Panc1 (cell line): ENCODE data around the gene ATP2C1. TPM values are rescaled to one million over a fixed set of nuclear protein-coding genes. Genes with fewer than 3 reads are reported as not detected.

Source experiments
- ATAC-seq: fragments of 200-7000 bp; cut with Tn5 transposase; 2 replicates; pipeline ENCODE4 v1.9.1; 2020; ENCODE audit warnings: mild to moderate bottlenecking, moderate library complexity
- BruUV-seq: library from RNA; stranded (reverse); fragments of 400-500 nt; replicated peaks from 2 replicates; lab custom pipeline; 2021; lab: Mats Ljungman, UMichigan
- CTCF ChIA-PET: fragments of 300-600 bp; sonication (Branson Sonifier 250); formaldehyde crosslinking; loops from one replicate; lab custom pipeline; 2022; ENCODE audit warnings: antibody characterized with exemption; lab: Charles Lee
- POLR2A ChIA-PET: fragments of 300-600 bp; sonication (Branson Sonifier 250); formaldehyde crosslinking; loops from one replicate; lab custom pipeline; 2022; ENCODE audit warnings: antibody characterized with exemption; lab: Charles Lee
- DNase-seq: peaks from one replicate; pipeline ENCODE4 v3.0.0-alpha.2; 2010; ENCODE audit warnings: low read depth, low spot score
- H3K27ac ChIP-seq: 2 replicates; pipeline ENCODE4 v1.5.1; 2011; ENCODE audit warnings: mild to moderate bottlenecking, low read length, inconsistent platforms
- H3K27me3 ChIP-seq: fragments of 200-500 bp; sonication (Bioruptor generic); 2 replicates; pipeline ENCODE4 v1.6.0; 2014; ENCODE audit warnings: low read length, inconsistent platforms; ENCODE audit not compliant: control insufficient read depth, insufficient read depth
- H3K36me3 ChIP-seq: fragments of 200-500 bp; sonication (Bioruptor generic); 2 replicates; pipeline ENCODE4 v1.5.1; 2014; ENCODE audit warnings: inconsistent platforms, mild to moderate bottlenecking, low read length, moderate library complexity; ENCODE audit not compliant: control insufficient read depth, insufficient read depth
- H3K4me1 ChIP-seq: 2 replicates; pipeline ENCODE4 v1.5.1; 2011; ENCODE audit warnings: inconsistent platforms, mild to moderate bottlenecking, low read length, moderate library complexity; ENCODE audit not compliant: control insufficient read depth, insufficient read depth
- H3K4me3 ChIP-seq, 2 experiments: 2 replicates each; pipeline ENCODE4 v1.5.1; 2011 to 2012; ENCODE audit warnings: low read depth in 2 of 2, low read length in 2 of 2, mild to moderate bottlenecking in 2 of 2, inconsistent platforms in 1 of 2, moderate library complexity in 1 of 2
- H3K9me3 ChIP-seq: fragments of 200-500 bp; sonication (Bioruptor generic); 2 replicates; pipeline ENCODE4 v1.5.1; 2014; ENCODE audit warnings: low read depth, mild to moderate bottlenecking, inconsistent platforms, low read length, moderate library complexity; ENCODE audit not compliant: control insufficient read depth, insufficient read depth
- CTCF ChIP-seq: fragments of 450-650 bp; IDR thresholded peaks from 2 replicates; pipeline ENCODE4 v1.5.1; 2017; ENCODE audit warnings: mild to moderate bottlenecking
- POLR2AphosphoS5 ChIP-seq: IDR thresholded peaks from 2 replicates; pipeline ENCODE4 v1.6.1; 2012; ENCODE audit warnings: mild to moderate bottlenecking, low read depth, low read length, moderate library complexity
- REST ChIP-seq, 2 experiments: IDR thresholded peaks; 2 replicates each; pipeline ENCODE4 v1.6.1; 2011 to 2012; ENCODE audit warnings: low read depth in 2 of 2, control low read depth in 1 of 2, low read length in 1 of 2, mild to moderate bottlenecking in 1 of 2, moderate library complexity in 1 of 2; ENCODE audit not compliant: insufficient read depth in 1 of 2
- SIN3A ChIP-seq: IDR thresholded peaks from 2 replicates; pipeline ENCODE4 v1.6.1; 2012; ENCODE audit warnings: low read depth, mild to moderate bottlenecking, low read length, moderate library complexity, borderline replicate concordance; ENCODE audit not compliant: insufficient read depth
- TCF7L2 ChIP-seq: IDR thresholded peaks from 2 replicates; pipeline ENCODE4 v1.6.1; 2011; ENCODE audit warnings: mild to moderate bottlenecking, low read depth, low read length, inconsistent platforms
- in situ Hi-C: cut with HindIII; loops from 2 replicates; pipeline ENCODE4 v1.10.0; 2016; ENCODE audit warnings: low sequenced_read_pairs, low pct_unique_long_range_greater_than_20kb
- intact Hi-C: fragments of 100-400 bp; cut with micrococcal nuclease; formaldehyde crosslinking; loops from one replicate; pipeline ENCODE4 v1.10.0; 2022; ENCODE audit not compliant: unreplicated experiment
- total RNA-seq: library from RNA; stranded (reverse); gene quantifications from one replicate; pipeline ENCODE4 v1.2.1, GENCODE V29; 2021; ENCODE audit not compliant: unreplicated experiment

The ATP2C1 gene
- total RNA-seq, 1 experiment from 2014 or later = 101 TPM

DNA sequence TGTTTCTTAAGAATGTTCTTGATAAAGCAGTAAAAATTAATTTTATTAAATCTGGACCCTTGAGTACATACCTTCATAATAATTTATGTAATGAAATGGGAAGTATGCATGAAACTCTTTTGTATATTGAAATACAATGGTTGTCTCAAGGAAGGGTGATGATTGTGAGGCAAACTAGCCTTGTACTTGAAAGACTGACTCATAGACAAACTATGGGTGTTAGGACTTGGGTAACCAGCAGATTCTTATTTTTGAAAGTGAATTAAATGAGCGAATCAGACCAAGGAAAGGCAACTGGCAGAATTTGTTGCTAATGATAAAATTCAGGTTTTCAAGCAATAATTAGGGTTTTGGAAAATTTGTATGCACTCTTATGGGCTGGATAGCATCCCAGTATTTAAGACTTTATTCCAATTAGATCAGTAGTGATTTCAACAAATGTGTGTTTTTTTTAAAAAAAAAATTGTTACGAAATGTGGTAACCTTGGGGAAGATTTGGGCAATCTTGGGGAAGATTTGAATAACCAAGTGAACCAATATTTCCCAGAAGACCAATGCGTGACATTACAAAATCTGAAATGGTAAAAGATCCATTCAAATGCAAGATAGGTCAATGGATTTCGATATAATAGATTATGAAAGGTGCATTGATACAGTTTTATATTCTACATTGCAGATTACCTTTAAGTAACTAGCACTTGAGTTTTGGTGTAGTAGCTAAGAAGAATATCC, 42.0 kb downstream of the ATP2C1 start:
- TF ChIP-seq POLR2AphosphoS5 = no peak
- TF ChIP-seq SIN3A = no peak
- TF ChIP-seq CTCF = no peak
- no peak for TF ChIP-seq TCF7L2
- TF ChIP-seq REST (IDR thresholded peaks at IDR 0.05; ENCODE audit: insufficient read depth in 1 of 2, low read depth in 2 of 2, low read length in 1 of 2) = no peak
- ATAC-seq (no peak), DNase-seq (no peak)
- H3K36me3 ChIP-seq = peaks cover 3% of the 10 kb centered on the region; the same call in 1 of the 2 replicates
- BruUV-seq = no TSS peak
- no peaks in the 10 kb centered on the region for H3K4me1 ChIP-seq
- no peak overlapping the region for H3K27ac ChIP-seq
- no peaks in the 10 kb centered on the region for H3K27me3 ChIP-seq
- ChIA-PET POLR2A (no interaction called here), CTCF (no interaction called here)
- in situ Hi-C loops = no loop called here
- intact Hi-C loops = no loop called here
- H3K4me3 ChIP-seq = no peak overlapping the region
- no peaks in the 10 kb centered on the region for H3K9me3 ChIP-seq

GRCh38 chr3:130939753-130940152, 45.9 kb downstream of the ATP2C1 start:
- H3K36me3 ChIP-seq = peaks cover 14% of the 10 kb centered on the region
- BruUV-seq = no TSS peak
- no peaks in the 10 kb centered on the region for H3K27me3 ChIP-seq
- intact Hi-C loops = no loop called here
- POLR2A ChIA-PET = no interaction called here
- DNase-seq = no peak
- TF ChIP-seq TCF7L2 (no peak), REST (IDR thresholded peaks at IDR 0.05; ENCODE audit: insufficient read depth in 1 of 2, low read depth in 2 of 2, low read length in 1 of 2) (no peak), SIN3A (no peak), POLR2AphosphoS5 (no peak), CTCF (no peak)
- CTCF ChIA-PET = no interaction called here
- no peak overlapping the region for H3K27ac ChIP-seq
- no peaks in the 10 kb centered on the region for H3K4me1 ChIP-seq
- H3K9me3 ChIP-seq = no peaks in the 10 kb centered on the region
- in situ Hi-C loops = no loop called here
- H3K4me3 ChIP-seq = no peak overlapping the region
- ATAC-seq = no peak
